RWPE1 (cell line): ENCODE results near the gene SPSB2.
"Not testable (repeated sequence)": the region's sequence is repeated elsewhere in the genome, so short reads cannot be mapped to it uniquely, and the experiment has no call there.

Experiments
- CTCF ChIA-PET: fragments of 350-600 bp; sonication (Branson Sonifier 250); formaldehyde crosslinking; extraction: SDS; loops from one replicate; lab custom pipeline; 2021; lab: Yijun Ruan, JAX
- POLR2A ChIA-PET: fragments of 400-600 bp; formaldehyde crosslinking; extraction: SDS; loops from one replicate; lab custom pipeline; 2020; ENCODE audit warnings: antibody characterized with exemption; ENCODE audit not compliant: low non-redundant PET; lab: Yijun Ruan, JAX
- DNase-seq: peaks from one replicate; pipeline ENCODE4 v3.0.0; 2012; ENCODE audit warnings: low spot score
- H3K27ac ChIP-seq: fragments of 450-650 bp; 2 replicates; pipeline ENCODE4 v1.5.1; 2017
- CTCF ChIP-seq: fragments of 450-650 bp; conservative IDR thresholded peaks from 2 replicates; pipeline ENCODE4 v1.5.1; 2017; ENCODE audit warnings: low read depth, mild to moderate bottlenecking

SPSB2 gene

GRCh38 chr12:6909421-6910145, 36.5 kb upstream of the SPSB2 start:
- ChIA-PET CTCF (interaction anchor here (0.6 to 1.1 kb wide), 2 partner anchors 18 to 39 kb away, joined by 3 to 6 read pairs; no protein-coding TSS in a partner anchor), POLR2A (no interaction called here)
- no peak for TF ChIP-seq CTCF
- H3K27ac ChIP-seq: no peak overlapping the region
- no peak for DNase-seq

GRCh38 chr12:6908141-6908540, 35.0 kb upstream of the SPSB2 start:
- not testable (repeated sequence) for H3K27ac ChIP-seq, DNase-seq
- ChIA-PET CTCF (interaction anchor here (0.6 to 1.5 kb wide), 6 partner anchors 10 to 223 kb away, joined by 3 to 5 read pairs (median 4); partner anchors contain the start of gene SPSB2), POLR2A (interaction anchor here (0.9 kb wide), 1 partner anchor 17 kb away, joined by 3 read pairs; no protein-coding TSS in a partner anchor)

GRCh38 chr12:6905414-6906040, 32.4 kb upstream of the SPSB2 start:
- ChIA-PET CTCF (interaction anchor here (0.9 to 1.4 kb wide), 3 partner anchors 14 to 34 kb away, joined by 4 to 9 read pairs (median 8); no protein-coding TSS in a partner anchor), POLR2A (interaction anchor here (0.5 to 0.7 kb wide), 3 partner anchors 9 to 333 kb away, joined by 3 to 4 read pairs (median 3); partner anchors contain the start of gene ENO2)
- no peak for TF ChIP-seq CTCF
- H3K27ac ChIP-seq: peak overlapping the region; percentile 57
- no peak for DNase-seq

GRCh38 chr12:6904280-6905276, 31.5 kb upstream of the SPSB2 start, which contains the start of gene LRRC23:
LRRC23 (plus strand) TSS chr12:6904822; CDS start chr12:6905634, 812 bp downstream.
- POLR2A ChIA-PET: interaction anchor here (0.6 to 0.7 kb wide), 3 partner anchors 9 to 21 kb away, joined by 3 to 4 read pairs (median 4); partner anchors contain the start of gene ENO2
- DNase-seq: peak; percentile 96
- H3K27ac ChIP-seq: peak within 1 kb of the TSS; percentile 57
- no peak for TF ChIP-seq CTCF
- CTCF ChIA-PET: interaction anchor here (0.7 to 1.3 kb wide), 5 partner anchors 13 to 37 kb away, joined by 3 to 9 read pairs (median 5); partner anchors contain the start of gene SPSB2

GRCh38 chr12:6903722-6904121, 30.6 kb upstream of the SPSB2 start:
- ChIA-PET CTCF (interaction anchor here (0.8 kb wide), 1 partner anchor 13 kb away, joined by 4 read pairs; no protein-coding TSS in a partner anchor), POLR2A (no interaction called here)
- no peak for DNase-seq
- TF ChIP-seq CTCF: no peak
- H3K27ac ChIP-seq: no peak overlapping the region

GRCh38 chr12:6902448-6902847, 29.3 kb upstream of the SPSB2 start:
- ChIA-PET CTCF (interaction anchor here (0.5 kb wide), 1 partner anchor 23 kb away, joined by 3 read pairs; no protein-coding TSS in a partner anchor), POLR2A (no interaction called here)
- no peak overlapping the region for H3K27ac ChIP-seq
- TF ChIP-seq CTCF: no peak
- DNase-seq: no peak
